ENCODE data around the gene LRRC8C. TPM values are rescaled to one million over a fixed set of nuclear protein-coding genes. Genes with fewer than 3 reads are reported as not detected.

Gene LRRC8C
- total RNA-seq, 1 donor from 2014 or later, result 4.6 TPM

- no peak overlapping the region for H3K4me3 Mint-ChIP-seq
- no peaks in the 10 kb centered on the region for H3K36me3 Mint-ChIP-seq (ENCODE audit: low read depth)
- H3K27ac Mint-ChIP-seq (ENCODE audit: unreplicated experiment), result no peak overlapping the region
- peaks cover 34% of the 10 kb centered on the region for H3K27me3 Mint-ChIP-seq (ENCODE audit: low read depth)
- DNase-seq (ENCODE audit: low read depth, low spot score), result no peak
- peaks cover 16% of the 10 kb centered on the region for H3K4me1 Mint-ChIP-seq
- no peaks in the 10 kb centered on the region for H3K9me3 Mint-ChIP-seq
- no peak for TF ChIP-seq CTCF (conservative IDR thresholded peaks at IDR 0.05)
These were observed 134.7 kb downstream of the LRRC8C start for GRCh38 chr1:89767618-89768017.

Other genes starting within 250 kb of the LRRC8C start
- gene LRRC8B, start 108.3 kb upstream of the LRRC8C start, total RNA-seq, result 21.7 and 23.5 TPM in 2 replicates
- gene LRRC8D, start 187.9 kb downstream of the LRRC8C start, total RNA-seq, result 41.8 and 44.9 TPM in 2 replicates